Esophagus muscularis mucosa (tissue), 3 donors: ENCODE results near the gene MRPL50.

ENCODE experiments used
- POLR2AphosphoS5 ChIP-seq, 2 donors: sonication (generic); formaldehyde crosslinking; IDR thresholded peaks; one replicate each; pipeline ENCODE4 v1.6.1; 2017; ENCODE audit warnings: antibody characterized with exemption in 2 of 2
- TF ChIP-seq, protein P1 (sequence below), 3 experiments: fragments of 200-600 bp in 2 of 3; fragments of 450-650 bp in 1 of 3; sonication (generic) in 2 of 3; IDR thresholded peaks; one replicate each; pipeline ENCODE4 v1.5.1; 2017 to 2019; ENCODE audit warnings: antibody characterized with exemption in 3 of 3, mild to moderate bottlenecking in 2 of 3, moderate library complexity in 1 of 3

DNA sequence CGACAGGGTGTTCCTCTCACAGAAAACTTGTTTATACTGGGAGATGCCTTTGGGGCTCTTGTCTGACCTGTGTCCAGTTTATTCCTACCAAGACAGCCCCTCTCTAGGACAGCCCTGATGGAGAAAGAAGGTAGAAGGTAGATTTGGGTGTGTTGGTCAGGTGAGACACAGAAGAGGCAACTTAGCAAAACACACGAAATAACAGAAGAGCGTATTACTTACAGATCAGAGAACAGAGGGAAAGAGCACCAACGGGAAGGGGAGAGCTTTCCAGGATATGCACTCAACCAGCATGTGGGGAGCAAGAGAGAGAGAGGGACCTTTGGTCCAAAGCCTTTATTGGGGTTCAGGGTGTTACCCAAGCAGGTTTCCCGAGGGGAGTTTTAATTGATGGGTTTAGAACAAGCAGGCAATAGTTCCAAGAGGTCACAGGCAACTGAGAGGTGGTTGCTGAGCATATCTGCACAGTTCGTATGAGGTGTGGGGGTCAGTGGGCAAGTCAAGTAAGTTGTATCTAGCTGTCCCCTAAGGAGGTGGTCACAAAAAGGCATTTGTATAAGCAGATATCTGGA, 45.4 kb downstream of the MRPL50 start:
- TF ChIP-seq, protein P1, sequence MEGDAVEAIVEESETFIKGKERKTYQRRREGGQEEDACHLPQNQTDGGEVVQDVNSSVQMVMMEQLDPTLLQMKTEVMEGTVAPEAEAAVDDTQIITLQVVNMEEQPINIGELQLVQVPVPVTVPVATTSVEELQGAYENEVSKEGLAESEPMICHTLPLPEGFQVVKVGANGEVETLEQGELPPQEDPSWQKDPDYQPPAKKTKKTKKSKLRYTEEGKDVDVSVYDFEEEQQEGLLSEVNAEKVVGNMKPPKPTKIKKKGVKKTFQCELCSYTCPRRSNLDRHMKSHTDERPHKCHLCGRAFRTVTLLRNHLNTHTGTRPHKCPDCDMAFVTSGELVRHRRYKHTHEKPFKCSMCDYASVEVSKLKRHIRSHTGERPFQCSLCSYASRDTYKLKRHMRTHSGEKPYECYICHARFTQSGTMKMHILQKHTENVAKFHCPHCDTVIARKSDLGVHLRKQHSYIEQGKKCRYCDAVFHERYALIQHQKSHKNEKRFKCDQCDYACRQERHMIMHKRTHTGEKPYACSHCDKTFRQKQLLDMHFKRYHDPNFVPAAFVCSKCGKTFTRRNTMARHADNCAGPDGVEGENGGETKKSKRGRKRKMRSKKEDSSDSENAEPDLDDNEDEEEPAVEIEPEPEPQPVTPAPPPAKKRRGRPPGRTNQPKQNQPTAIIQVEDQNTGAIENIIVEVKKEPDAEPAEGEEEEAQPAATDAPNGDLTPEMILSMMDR (IDR thresholded peaks at IDR 0.05) = no peak
- TF ChIP-seq POLR2AphosphoS5 (IDR thresholded peaks at IDR 0.05) = no peak
